SW480 (cell line): ENCODE data around the gene AKT1.

Source experiments
- DNase-seq: peaks from one replicate; pipeline ENCODE4 v3.0.0-alpha.2; 2016; ENCODE audit warnings: low spot score

AKT1 gene

GRCh38 chr14:104799244-104800014 is 3.9 kb upstream of the AKT1 start:
- no peak for DNase-seq

GRCh38 chr14:104798300-104799243 is 3.0 kb upstream of the AKT1 start:
- DNase-seq: no peak

GRCh38 chr14:104797115-104798044 is 1.8 kb upstream of the AKT1 start:
- DNase-seq: no peak

GRCh38 chr14:104796687-104797081 is 1.1 kb upstream of the AKT1 start:
- DNase-seq: no peak

- no peak for DNase-seq
These were observed 486 bp upstream of the AKT1 start for GRCh38 chr14:104795781-104796686.

- DNase-seq: no peak
These were observed 936 bp downstream of the AKT1 start for GRCh38 chr14:104794631-104794992.

GRCh38 chr14:104794099-104794498 is 1.4 kb downstream of the AKT1 start:
- no peak for DNase-seq

- DNase-seq: no peak
These were observed 1.9 kb downstream of the AKT1 start for GRCh38 chr14:104793703-104793959.

- no peak for DNase-seq
These were observed 2.4 kb downstream of the AKT1 start for GRCh38 chr14:104792945-104793702.

- no peak for DNase-seq
These were observed 3.3 kb downstream of the AKT1 start for GRCh38 chr14:104792101-104792884.

GRCh38 chr14:104791425-104791824 is 4.1 kb downstream of the AKT1 start:
- no peak for DNase-seq

GRCh38 chr14:104789752-104790743 is 5.5 kb downstream of the AKT1 start:
- DNase-seq: no peak

GRCh38 chr14:104788873-104789663 is 6.5 kb downstream of the AKT1 start:
- DNase-seq: no peak

- no peak for DNase-seq
These were observed 7.3 kb downstream of the AKT1 start for GRCh38 chr14:104788161-104788818.

- DNase-seq: no peak
These were observed 7.8 kb downstream of the AKT1 start for GRCh38 chr14:104787736-104788135.

GRCh38 chr14:104786726-104787675 is 8.5 kb downstream of the AKT1 start:
- DNase-seq: no peak
